RCC 7860 (cell line): ENCODE results near the gene HLF.

Experiments used
- DNase-seq: peaks from one replicate; pipeline ENCODE4 v3.0.0-alpha.2; 2015; ENCODE audit warnings: low spot score
- FAIRE-seq: peaks from 2 replicates; lab custom pipeline; 2012; peaks lifted over from hg19 to GRCh38; lab: Jason Lieb, UNC

The HLF gene

GRCh38 chr17:55249861-55250260 is 14.9 kb upstream of the HLF start:
- no peak for FAIRE-seq
- no peak for DNase-seq

GRCh38 chr17:55254375-55254774 is 10.4 kb upstream of the HLF start:
- DNase-seq: no peak

GRCh38 chr17:55258578-55259135 is 6.1 kb upstream of the HLF start:
- FAIRE-seq (no peak), DNase-seq (no peak)

More at GRCh38 chr17:55254375-55254774, 10.4 kb upstream of the HLF start:
- no peak for FAIRE-seq

DNA sequence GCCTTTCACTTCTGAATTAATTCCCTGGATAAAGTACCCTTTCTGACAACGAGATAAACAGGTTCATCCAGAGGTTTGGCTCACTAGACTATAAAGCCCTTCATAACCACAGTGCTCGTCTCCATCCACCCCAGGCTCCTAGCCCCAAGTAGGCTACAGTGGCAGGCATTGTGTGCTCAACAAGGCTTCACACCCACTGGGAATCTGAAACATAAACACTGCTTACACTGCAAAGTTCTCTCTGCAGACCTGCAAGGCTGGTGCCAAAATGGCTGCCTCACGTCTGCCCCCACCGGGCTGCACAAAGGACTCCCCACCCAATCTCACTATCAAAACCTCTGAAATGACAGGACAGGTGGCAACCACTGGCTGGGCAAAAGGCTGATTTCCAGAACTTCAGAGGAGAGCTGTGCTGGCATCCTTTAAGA is 5.1 kb upstream of the HLF start:
- DNase-seq: no peak
- no peak for FAIRE-seq

GRCh38 chr17:55261311-55261710 is 3.4 kb upstream of the HLF start:
- no peak for DNase-seq
- FAIRE-seq: no peak

DNA sequence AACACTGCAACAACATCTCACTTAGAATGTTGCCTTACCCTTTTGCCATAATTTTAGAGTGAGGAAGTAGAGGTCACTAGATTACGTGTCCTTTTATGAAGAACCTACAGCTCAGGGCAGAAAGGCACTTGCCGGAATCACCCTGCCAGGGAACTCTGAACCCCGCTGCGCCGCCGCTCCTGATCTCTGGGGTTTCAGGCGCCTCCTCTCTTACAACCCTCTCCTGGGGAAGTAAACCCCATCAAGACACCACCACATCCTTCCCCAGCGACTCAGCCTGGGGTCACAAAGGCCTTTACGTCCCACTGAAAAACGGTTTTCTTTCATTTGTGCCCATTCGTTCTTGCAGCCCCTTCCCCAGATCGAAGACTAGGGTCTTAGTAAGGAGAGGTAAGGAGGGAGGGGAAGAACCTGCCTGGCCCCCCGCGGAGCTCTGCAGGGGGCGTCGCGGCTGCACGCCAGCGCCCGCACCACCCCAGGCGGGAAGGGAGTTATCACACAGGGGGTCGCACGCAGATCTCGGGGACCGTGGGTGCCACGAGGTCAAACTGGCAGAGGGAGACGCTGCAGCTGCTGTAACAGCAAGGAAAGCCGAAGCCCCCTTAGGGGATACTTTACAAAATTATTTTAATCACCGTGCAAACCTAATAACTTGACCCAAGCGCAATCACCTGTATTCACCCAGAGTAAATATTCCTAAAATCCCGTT is 1.0 kb upstream of the HLF start:
- DNase-seq (no peak), FAIRE-seq (no peak)

GRCh38 chr17:55264278-55264644 is 499 bp upstream of the HLF start:
- DNase-seq (no peak), FAIRE-seq (no peak)

GRCh38 chr17:55265311-55266021 is 706 bp downstream of the HLF start:
- DNase-seq: no peak
- FAIRE-seq: no peak

DNA sequence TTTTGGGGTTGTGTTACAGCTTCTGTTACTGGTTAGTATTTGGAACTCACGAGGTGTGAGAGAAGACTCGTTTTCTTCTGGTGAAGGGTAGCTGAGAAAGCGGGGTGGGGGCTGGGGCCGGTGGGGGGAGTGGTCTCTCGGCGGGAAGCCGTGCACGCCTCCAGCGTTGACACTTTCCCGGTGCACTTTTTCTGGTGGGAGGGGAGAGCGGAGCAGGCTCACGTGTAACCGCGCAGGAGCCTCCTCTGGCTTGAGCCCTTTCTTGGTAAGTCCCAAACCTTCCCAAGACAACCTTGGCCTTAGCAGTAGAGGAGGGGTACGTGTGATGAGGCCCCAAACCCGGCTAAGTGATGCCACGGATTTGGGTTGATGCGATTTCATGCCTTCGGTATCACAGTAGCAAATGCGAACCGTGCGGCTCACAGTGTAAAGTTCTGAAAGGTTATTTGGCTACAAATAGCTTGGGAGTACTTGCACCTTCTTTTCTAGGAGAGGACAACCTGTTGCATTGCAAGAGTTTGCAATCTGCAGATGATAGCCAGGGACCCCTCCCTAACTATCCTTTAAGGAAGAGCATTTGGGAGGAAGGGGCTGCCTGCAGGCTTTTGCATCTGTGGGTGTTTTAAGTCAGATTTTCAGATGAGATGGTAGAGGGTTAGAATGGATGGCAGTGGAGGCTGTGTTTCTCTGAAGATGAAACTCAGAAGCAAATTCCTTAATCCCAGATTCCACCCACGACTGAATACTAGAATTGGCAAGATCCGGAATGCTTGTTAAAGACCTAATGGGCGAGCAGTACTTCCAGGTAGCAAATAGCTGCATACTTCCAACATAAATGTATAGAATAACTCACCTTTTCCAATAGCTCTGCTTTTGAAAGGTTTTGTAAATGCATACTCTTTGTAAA is 1.5 kb downstream of the HLF start:
- FAIRE-seq (no peak), DNase-seq (no peak)

DNA sequence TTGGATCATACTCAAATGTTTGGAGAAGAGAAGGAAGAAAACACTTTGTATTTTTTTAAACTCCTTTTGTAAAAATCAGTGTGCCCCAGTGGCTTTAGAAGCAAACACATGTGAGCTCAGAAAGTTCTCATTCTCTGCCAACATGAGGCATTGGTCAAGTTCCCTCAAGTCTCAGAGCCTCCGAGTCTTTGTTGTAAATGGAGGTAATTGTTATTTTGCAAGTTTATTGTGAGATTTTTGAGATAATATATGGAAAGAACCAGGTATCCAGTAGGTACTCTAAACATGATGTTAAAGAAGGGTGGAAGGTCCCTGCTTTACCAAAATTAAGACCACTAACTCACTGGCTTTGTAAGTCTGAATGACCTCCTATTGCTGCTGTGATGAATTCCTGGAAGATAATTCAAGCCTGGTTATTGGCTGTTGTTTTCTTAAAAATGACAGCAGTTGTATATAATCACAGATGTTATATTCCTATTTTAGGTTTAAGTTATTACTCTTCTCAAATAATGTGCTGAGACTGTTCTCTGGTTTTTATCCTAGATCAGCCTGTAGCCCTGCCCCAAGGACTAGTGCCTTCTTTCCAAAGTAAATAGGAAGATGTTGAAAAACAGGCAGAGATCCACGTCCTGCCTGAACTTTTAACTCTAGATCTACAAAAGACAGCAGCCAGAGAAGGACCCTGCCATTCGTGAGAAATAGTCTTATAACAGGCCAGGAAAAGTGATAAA is 2.4 kb downstream of the HLF start:
- DNase-seq (no peak), FAIRE-seq (no peak)

DNA sequence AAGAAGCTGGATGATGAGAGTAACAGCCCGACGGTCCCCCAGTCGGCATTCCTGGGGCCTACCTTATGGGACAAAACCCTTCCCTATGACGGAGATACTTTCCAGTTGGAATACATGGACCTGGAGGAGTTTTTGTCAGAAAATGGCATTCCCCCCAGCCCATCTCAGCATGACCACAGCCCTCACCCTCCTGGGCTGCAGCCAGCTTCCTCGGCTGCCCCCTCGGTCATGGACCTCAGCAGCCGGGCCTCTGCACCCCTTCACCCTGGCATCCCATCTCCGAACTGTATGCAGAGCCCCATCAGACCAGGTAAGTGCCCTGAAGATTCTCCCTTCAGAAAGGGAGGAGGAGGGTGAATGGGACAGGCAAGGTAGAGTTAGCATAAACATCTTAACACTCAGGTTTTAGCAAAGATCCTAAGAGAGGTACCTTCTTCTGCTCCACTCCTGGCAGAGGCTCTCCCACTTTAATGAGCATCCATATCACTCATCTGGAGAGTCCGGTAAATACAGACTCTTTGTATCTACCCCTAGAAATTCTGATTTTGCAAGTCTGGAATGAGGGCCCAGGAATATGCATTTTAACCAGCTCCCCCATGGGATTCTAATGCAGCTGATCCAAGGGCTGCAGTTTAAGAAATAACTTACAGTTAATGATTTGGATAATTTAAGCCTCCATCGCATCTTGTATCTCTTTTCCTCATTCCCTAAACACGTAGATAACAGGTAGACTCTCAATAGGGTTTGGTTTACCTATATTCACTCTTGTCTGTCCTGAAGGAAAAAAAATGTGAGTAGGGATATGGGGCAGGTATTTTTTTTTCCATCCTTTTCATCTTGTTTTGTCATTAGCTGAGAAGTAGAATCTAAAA is 3.3 kb downstream of the HLF start:
- DNase-seq (no peak), FAIRE-seq (no peak)

GRCh38 chr17:55268649-55269480 is 4.1 kb downstream of the HLF start:
- FAIRE-seq (no peak), DNase-seq (no peak)

DNA sequence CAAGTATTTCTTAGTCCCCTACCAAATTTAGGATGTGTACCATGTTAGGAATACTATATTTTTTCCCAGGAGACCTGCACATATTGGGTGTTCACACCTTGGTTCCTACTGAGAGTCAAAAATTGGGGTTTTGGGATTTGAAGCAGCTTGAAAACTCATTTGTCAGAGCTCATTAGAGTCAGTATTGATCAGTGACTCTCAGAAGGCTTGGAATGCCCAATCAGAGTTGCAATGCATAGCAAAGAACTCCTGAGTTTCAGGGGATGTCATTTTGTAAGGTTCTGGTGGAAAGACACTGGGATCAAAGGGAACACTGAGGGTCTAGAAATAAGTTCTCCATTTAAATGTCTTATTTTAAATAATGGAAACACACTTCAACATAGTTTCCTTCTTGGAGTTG is 5.1 kb downstream of the HLF start:
- FAIRE-seq (no peak), DNase-seq (no peak)

GRCh38 chr17:55271223-55271571 is 6.4 kb downstream of the HLF start:
- FAIRE-seq (no peak), DNase-seq (no peak)

GRCh38 chr17:55271958-55272710 is 7.4 kb downstream of the HLF start:
- DNase-seq (no peak), FAIRE-seq (no peak)

GRCh38 chr17:55272711-55273578 is 8.2 kb downstream of the HLF start:
- no peak for FAIRE-seq
- DNase-seq: no peak
